ENCODE data around the gene ASAP3.

The ASAP3 gene

GRCh38 chr1:23448846-23449245 lies 35.1 kb downstream of the ASAP3 start:
- no peak for DNase-seq

- no peak for DNase-seq
These were observed 37.2 kb downstream of the ASAP3 start for GRCh38 chr1:23446661-23447310.

GRCh38 chr1:23444596-23445390 lies 39.2 kb downstream of the ASAP3 start:
- no peak for DNase-seq

GRCh38 chr1:23444104-23444533 lies 39.9 kb downstream of the ASAP3 start:
- DNase-seq: no peak

- DNase-seq: no peak
These were observed 41.2 kb downstream of the ASAP3 start for GRCh38 chr1:23442751-23443150.

GRCh38 chr1:23441446-23442148 lies 42.4 kb downstream of the ASAP3 start:
- DNase-seq: no peak

- DNase-seq: no peak
These were observed 45.4 kb downstream of the ASAP3 start for GRCh38 chr1:23438545-23438944.

- DNase-seq: no peak
These were observed 46.7 kb downstream of the ASAP3 start for GRCh38 chr1:23437355-23437664.

GRCh38 chr1:23436520-23437354 lies 47.2 kb downstream of the ASAP3 start:
- no peak for DNase-seq

- DNase-seq: no peak
These were observed 49.7 kb downstream of the ASAP3 start for GRCh38 chr1:23434260-23434775.

GRCh38 chr1:23433122-23433521 lies 50.9 kb downstream of the ASAP3 start:
- no peak for DNase-seq

GRCh38 chr1:23431431-23431830 lies 52.5 kb downstream of the ASAP3 start:
- no peak for DNase-seq

- DNase-seq: no peak
These were observed 53.2 kb downstream of the ASAP3 start for GRCh38 chr1:23430803-23431202.

- no peak for DNase-seq
These were observed 55.7 kb downstream of the ASAP3 start for GRCh38 chr1:23428136-23428905.

- DNase-seq: no peak
These were observed 56.4 kb downstream of the ASAP3 start for GRCh38 chr1:23427550-23427949.

- DNase-seq: no peak
These were observed 57.2 kb downstream of the ASAP3 start for GRCh38 chr1:23426828-23427227.

- DNase-seq: no peak
These were observed 58.8 kb downstream of the ASAP3 start for GRCh38 chr1:23425193-23425494.

- no peak for DNase-seq
These were observed 59.4 kb downstream of the ASAP3 start, which contains the start of gene TCEA3 for GRCh38 chr1:23424293-23425192. Gene TCEA3 (minus strand): TSS chr1:23424748. CDS start chr1:23424633, 115 bp downstream.

GRCh38 chr1:23423415-23424292 lies 60.3 kb downstream of the ASAP3 start:
- DNase-seq: no peak

GRCh38 chr1:23422941-23423340 lies 61.0 kb downstream of the ASAP3 start:
- no peak for DNase-seq
